Upper lobe of right lung (tissue), 1 donor: ENCODE measurements around the gene KIAA0753. TPM values are rescaled to one million over a fixed set of nuclear protein-coding genes. Genes with fewer than 3 reads are reported as not detected.

Experiments used
- ATAC-seq: fragments of 200-7000 bp; cut with Tn5 transposase; one replicate; pipeline ENCODE4 v1.9.1; 2020; ENCODE audit warnings: mild to moderate bottlenecking, moderate library complexity
- DNase-seq: peaks from one replicate; pipeline ENCODE4 v3.0.0-alpha.2; 2020
- H3K27ac ChIP-seq: fragments of 200-600 bp; one replicate; pipeline ENCODE4 v1.8.0; 2022
- H3K27me3 ChIP-seq: fragments of 200-600 bp; one replicate; pipeline ENCODE4 v1.8.0; 2022; ENCODE audit warnings: mild to moderate bottlenecking
- H3K36me3 ChIP-seq: fragments of 200-600 bp; one replicate; pipeline ENCODE4 v1.8.0; 2022
- H3K4me1 ChIP-seq: fragments of 200-600 bp; one replicate; pipeline ENCODE4 v1.8.0; 2022
- H3K4me3 ChIP-seq: fragments of 200-600 bp; one replicate; pipeline ENCODE4 v1.8.0; 2022; ENCODE audit warnings: mild to moderate bottlenecking
- H3K9me3 ChIP-seq: fragments of 200-600 bp; one replicate; pipeline ENCODE4 v1.8.0; 2022
- intact Hi-C: fragments of 100-400 bp; cut with DNase I; formaldehyde crosslinking; loops from one replicate; pipeline ENCODE4 v1.11.0; 2022
- total RNA-seq: library from RNA; stranded (reverse); fragmentation: NEBNext Ultra II Directional; extraction: Animal tissue kit (Norgen Biotek cat#: 25700); gene quantifications from one replicate; pipeline ENCODE4 v1.2.1, GENCODE V29; 2021
- TF ChIP-seq, protein P1 (sequence below): fragments of 200-600 bp; IDR thresholded peaks from one replicate; pipeline ENCODE4 v1.8.0; 2022; ENCODE audit warnings: antibody characterized with exemption
- donor health status: DM: no; HTN: yes; CAD: no; lungs with severe emphysema.

Gene KIAA0753
- total RNA-seq, 1 donor from 2014 or later: 18.3 TPM

DNA sequence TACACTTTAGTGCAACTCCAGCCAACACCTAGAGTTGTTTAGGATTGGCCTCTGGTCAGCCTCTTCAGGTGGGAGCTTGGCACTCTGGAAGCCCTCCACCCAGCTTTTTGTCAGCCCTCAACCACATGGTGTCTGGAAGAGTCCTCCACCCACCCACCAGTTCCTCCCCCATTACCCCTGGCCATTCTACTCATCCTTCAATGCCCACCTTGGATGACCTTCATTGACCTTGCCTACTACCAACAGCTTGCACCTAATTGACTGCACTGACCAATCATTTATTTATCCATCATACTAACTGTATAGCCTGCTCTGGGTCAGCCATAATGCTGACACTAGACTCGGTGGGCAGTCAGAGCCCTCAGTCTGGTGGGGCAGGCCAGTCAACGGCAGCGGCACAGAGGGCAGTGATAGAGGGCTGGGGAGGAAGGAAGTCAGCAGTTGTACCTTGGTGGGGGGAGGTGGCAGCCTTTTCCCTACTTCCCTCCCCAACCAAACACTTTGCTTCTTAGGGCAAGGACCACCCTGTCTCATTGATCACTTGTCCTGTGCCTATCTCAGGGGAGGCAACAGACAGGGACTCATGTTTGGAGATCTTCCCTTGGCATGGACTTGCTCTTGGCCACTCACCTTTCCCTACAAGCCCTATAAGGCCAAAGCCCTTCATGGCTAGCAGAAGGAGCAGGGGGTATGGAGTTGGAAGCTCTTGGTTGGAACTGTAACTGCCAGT lies 43.4 kb upstream of the KIAA0753 start:
- DNase-seq: no peak
- peaks cover under 1% of the 10 kb centered on the region for H3K27me3 ChIP-seq
- no peaks in the 10 kb centered on the region for H3K9me3 ChIP-seq
- no peaks in the 10 kb centered on the region for H3K4me1 ChIP-seq
- intact Hi-C loops: no loop called here
- TF ChIP-seq, protein P1, sequence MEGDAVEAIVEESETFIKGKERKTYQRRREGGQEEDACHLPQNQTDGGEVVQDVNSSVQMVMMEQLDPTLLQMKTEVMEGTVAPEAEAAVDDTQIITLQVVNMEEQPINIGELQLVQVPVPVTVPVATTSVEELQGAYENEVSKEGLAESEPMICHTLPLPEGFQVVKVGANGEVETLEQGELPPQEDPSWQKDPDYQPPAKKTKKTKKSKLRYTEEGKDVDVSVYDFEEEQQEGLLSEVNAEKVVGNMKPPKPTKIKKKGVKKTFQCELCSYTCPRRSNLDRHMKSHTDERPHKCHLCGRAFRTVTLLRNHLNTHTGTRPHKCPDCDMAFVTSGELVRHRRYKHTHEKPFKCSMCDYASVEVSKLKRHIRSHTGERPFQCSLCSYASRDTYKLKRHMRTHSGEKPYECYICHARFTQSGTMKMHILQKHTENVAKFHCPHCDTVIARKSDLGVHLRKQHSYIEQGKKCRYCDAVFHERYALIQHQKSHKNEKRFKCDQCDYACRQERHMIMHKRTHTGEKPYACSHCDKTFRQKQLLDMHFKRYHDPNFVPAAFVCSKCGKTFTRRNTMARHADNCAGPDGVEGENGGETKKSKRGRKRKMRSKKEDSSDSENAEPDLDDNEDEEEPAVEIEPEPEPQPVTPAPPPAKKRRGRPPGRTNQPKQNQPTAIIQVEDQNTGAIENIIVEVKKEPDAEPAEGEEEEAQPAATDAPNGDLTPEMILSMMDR: no peak
- no peak for ATAC-seq
- no peaks in the 10 kb centered on the region for H3K36me3 ChIP-seq
- H3K4me3 ChIP-seq: no peak overlapping the region
- no peak overlapping the region for H3K27ac ChIP-seq

DNA sequence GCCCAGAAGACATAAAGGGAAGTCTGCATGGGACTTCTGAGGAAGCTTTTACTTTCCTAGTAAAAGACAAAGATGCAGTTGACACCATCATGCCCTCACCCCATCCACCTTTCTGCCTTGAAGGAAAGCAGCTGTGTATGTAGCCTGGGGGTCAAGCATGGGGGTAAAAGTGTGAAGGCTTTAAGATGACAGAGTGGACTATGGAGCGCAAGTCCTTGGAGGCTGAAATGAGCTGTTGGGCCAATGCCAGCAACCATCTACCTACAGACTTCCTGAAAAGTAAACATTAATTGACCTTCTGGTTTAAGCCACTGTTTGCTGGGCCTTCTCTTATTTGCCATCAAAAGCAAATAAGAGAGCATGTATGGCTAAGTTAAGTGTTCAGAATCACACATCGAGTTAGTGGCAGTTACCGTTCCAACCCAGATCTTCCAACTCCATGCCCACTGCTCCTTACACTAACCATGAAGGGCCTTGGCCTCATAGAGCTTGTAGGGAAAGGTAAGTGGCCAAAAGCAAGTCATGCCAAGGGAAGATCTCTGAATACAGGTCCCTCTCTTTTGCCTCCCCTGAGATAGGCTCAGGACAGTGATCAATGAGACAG lies 42.7 kb upstream of the KIAA0753 start:
- no peak overlapping the region for H3K4me3 ChIP-seq
- peaks cover 8% of the 10 kb centered on the region for H3K27me3 ChIP-seq
- H3K36me3 ChIP-seq: no peaks in the 10 kb centered on the region
- TF ChIP-seq, protein P1: no peak
- H3K4me1 ChIP-seq: no peaks in the 10 kb centered on the region
- ATAC-seq (no peak), DNase-seq (no peak)
- intact Hi-C loops: no loop called here
- H3K27ac ChIP-seq: no peak overlapping the region
- no peaks in the 10 kb centered on the region for H3K9me3 ChIP-seq

DNA sequence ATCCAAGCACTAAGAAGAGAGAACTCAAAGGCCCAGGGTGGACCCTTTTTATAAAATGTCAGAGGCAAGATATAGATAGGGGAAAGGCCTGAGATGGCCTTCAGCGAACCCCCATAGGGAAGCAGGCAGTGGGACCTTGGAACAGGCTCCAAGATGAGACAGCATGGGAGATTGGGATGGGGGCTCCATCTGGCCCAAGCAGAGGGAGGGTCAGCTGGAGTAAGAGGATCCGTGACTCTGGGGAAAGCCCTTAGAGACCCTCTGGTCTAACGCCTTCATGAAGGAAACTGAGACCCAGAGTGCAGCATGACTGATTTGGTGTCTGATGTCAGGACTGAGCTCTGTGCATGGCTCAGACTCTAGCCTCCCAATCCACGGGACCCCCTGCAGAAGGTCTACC lies 41.8 kb upstream of the KIAA0753 start:
- no peak for DNase-seq
- Histone ChIP-seq H3K27me3 (peaks cover 16% of the 10 kb centered on the region), H3K27ac (no peak overlapping the region), H3K4me3 (no peak overlapping the region), H3K9me3 (no peaks in the 10 kb centered on the region), H3K36me3 (no peaks in the 10 kb centered on the region), H3K4me1 (no peaks in the 10 kb centered on the region)
- no peak for ATAC-seq
- intact Hi-C loops: no loop called here
- TF ChIP-seq, protein P1: no peak

DNA sequence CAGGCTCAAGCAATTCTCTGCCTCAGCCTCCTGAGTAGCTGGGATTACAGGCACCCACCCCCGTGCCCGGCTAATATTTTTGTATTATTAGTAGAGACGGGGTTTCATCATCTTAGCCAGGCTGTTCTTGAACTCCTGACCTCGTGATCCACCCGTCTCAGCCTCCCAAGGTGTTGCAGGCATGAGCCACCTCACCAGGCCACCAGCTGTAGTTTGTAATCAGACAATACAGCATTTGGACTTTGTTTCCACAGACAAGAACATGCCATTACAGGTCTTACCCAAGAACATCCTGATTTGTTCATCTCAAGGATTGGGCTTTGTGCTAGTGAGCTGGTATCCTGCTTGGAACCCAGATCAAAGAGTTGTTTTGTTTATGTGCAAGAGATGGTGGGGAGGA lies 41.2 kb upstream of the KIAA0753 start:
- Histone ChIP-seq H3K9me3 (no peaks in the 10 kb centered on the region), H3K27ac (no peak overlapping the region), H3K36me3 (no peaks in the 10 kb centered on the region), H3K4me1 (no peaks in the 10 kb centered on the region), H3K27me3 (peaks cover 18% of the 10 kb centered on the region), H3K4me3 (no peak overlapping the region)
- DNase-seq (no peak), ATAC-seq (no peak)
- TF ChIP-seq, protein P1: no peak
- intact Hi-C loops: no loop called here

DNA sequence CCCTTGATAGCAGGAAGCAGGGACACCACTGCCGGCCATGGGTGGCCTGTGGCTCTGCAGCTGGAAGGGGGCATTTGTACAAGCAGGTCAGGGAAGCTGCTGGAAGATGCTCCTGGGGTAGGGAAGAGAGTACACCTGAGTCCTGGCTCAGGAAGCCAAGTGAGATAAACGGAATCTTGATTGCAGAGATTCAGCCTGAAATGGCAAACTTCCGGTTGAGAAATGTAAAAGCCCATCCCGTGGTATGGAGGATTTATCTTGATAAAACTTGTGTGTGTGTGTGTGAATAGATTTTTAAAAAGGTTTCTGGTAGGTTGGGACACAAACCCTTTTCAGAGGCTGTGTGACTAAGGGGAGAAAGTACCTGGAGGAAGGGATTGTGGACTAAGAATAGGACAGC lies 40.7 kb upstream of the KIAA0753 start:
- no peaks in the 10 kb centered on the region for H3K4me1 ChIP-seq
- no peak for ATAC-seq

More for the DNA sequence above, 40.7 kb upstream of the KIAA0753 start:
- Histone ChIP-seq H3K9me3 (no peaks in the 10 kb centered on the region), H3K27me3 (peaks cover 18% of the 10 kb centered on the region), H3K36me3 (no peaks in the 10 kb centered on the region), H3K4me3 (no peak overlapping the region), H3K27ac (no peak overlapping the region)
- TF ChIP-seq, protein P1: no peak
- no peak for DNase-seq
- intact Hi-C loops: no loop called here
